Natural killer cell treated with Interleukin-12 subunit alpha and Interleukin-12 subunit beta and Interleukin-15 and Interleukin-18, amount 100 ng/mL, for 72 hours (primary cell): ENCODE data around the gene CDCP1. TPM values are rescaled to one million over a fixed set of nuclear protein-coding genes. Genes with fewer than 3 reads are reported as not detected.

ENCODE experiments used
- ATAC-seq, 2 donors: fragments of 150-1000 bp; cut with Tn5 transposase in 1 of 2; sonication (Bioruptor Pico), chemical (Tn5 transposase) in 1 of 2; 2 replicates each; pipeline ENCODE4 v1.10.0; 2021
- DNase-seq: peaks from one replicate; pipeline ENCODE4 v3.0.0; 2022; ENCODE audit warnings: low spot score
- H3K27ac Mint-ChIP-seq, 2 donors: 1 replicate in 1 of 2; 2 replicates in 1 of 2; pipeline ENCODE4 v1.8.0; 2022; ENCODE audit warnings: mixed read lengths in 2 of 2, mild to moderate bottlenecking in 1 of 2, moderate library complexity in 1 of 2
- H3K27me3 Mint-ChIP-seq, 2 donors: 1 replicate in 1 of 2; 2 replicates in 1 of 2; pipeline ENCODE4 v1.8.0; 2022; ENCODE audit warnings: mixed read lengths in 2 of 2
- H3K36me3 Mint-ChIP-seq: one replicate; pipeline ENCODE4 v1.8.0; 2022; ENCODE audit warnings: mixed read lengths
- H3K4me1 Mint-ChIP-seq, 2 donors: 1 replicate in 1 of 2; 2 replicates in 1 of 2; pipeline ENCODE4 v1.8.0; 2022; ENCODE audit warnings: low read depth in 2 of 2, mixed read lengths in 2 of 2, mild to moderate bottlenecking in 1 of 2
- H3K4me3 Mint-ChIP-seq: one replicate; pipeline ENCODE4 v1.8.0; 2022; ENCODE audit warnings: mixed read lengths
- H3K9me3 Mint-ChIP-seq: 2 replicates; pipeline ENCODE4 v1.8.0; 2022; ENCODE audit warnings: mixed read lengths
- total RNA-seq, 2 donors: library from RNA; stranded (reverse); gene quantifications; one replicate each; pipeline ENCODE4 v1.2.3, GENCODE V29; 2022

The CDCP1 gene
- total RNA-seq, 2 donors from 2014 or later: 0.29 to 0.36 TPM

GRCh38 chr3:45105855-45106671 is 40.1 kb downstream of the CDCP1 start:
- Mint-ChIP-seq H3K4me1 (peaks cover 63 to 67% of the 10 kb centered on the region in 2 donors), H3K27me3 (peaks cover 12 to 16% of the 10 kb centered on the region in 2 donors), H3K9me3 (no peaks in the 10 kb centered on the region), H3K27ac (peak overlapping the region in 1 of 2 donors; percentile 10), H3K4me3 (peak overlapping the region; percentile 71), H3K36me3 (peaks cover 6% of the 10 kb centered on the region)
- peak; percentile 84 to 85 for ATAC-seq
- peak; percentile 77 for DNase-seq

GRCh38 chr3:45104715-45105711 is 41.2 kb downstream of the CDCP1 start:
- peak overlapping the region; percentile 71 for H3K4me3 Mint-ChIP-seq
- DNase-seq (no peak), ATAC-seq (no peak)
- peaks cover 59 to 61% of the 10 kb centered on the region in 2 donors for H3K4me1 Mint-ChIP-seq
- no peaks in the 10 kb centered on the region for H3K9me3 Mint-ChIP-seq
- peak overlapping the region in 1 of 2 donors; percentile 10 for H3K27ac Mint-ChIP-seq
- H3K36me3 Mint-ChIP-seq: peaks cover 6% of the 10 kb centered on the region
- peaks cover 15 to 17% of the 10 kb centered on the region in 2 donors for H3K27me3 Mint-ChIP-seq

- H3K27me3 Mint-ChIP-seq: peaks cover 25 to 26% of the 10 kb centered on the region in 2 donors
- peak overlapping the region; percentile 44 for H3K4me3 Mint-ChIP-seq
- DNase-seq: no peak
- H3K4me1 Mint-ChIP-seq: peaks cover 49 to 51% of the 10 kb centered on the region in 2 donors
- H3K9me3 Mint-ChIP-seq: no peaks in the 10 kb centered on the region
- H3K36me3 Mint-ChIP-seq: peaks cover 6% of the 10 kb centered on the region
- peak overlapping the region in 1 of 2 donors; percentile 7 for H3K27ac Mint-ChIP-seq
- ATAC-seq: no peak
These were observed 42.1 kb downstream of the CDCP1 start for GRCh38 chr3:45103753-45104714.

GRCh38 chr3:45103334-45103733 is 42.8 kb downstream of the CDCP1 start:
- Mint-ChIP-seq H3K4me1 (peaks cover 49 to 50% of the 10 kb centered on the region in 2 donors), H3K9me3 (no peaks in the 10 kb centered on the region), H3K36me3 (peaks cover 6% of the 10 kb centered on the region), H3K27ac (peak overlapping the region in 1 of 2 donors; percentile 7), H3K4me3 (peak overlapping the region; percentile 44), H3K27me3 (peaks cover 31 to 32% of the 10 kb centered on the region in 2 donors)
- no peak for DNase-seq
- no peak for ATAC-seq

- DNase-seq (no peak), ATAC-seq (peak; percentile 88 to 90)
- Mint-ChIP-seq H3K9me3 (no peaks in the 10 kb centered on the region), H3K27me3 (peaks cover 31 to 41% of the 10 kb centered on the region in 2 donors), H3K27ac (no peak overlapping the region), H3K4me3 (no peak overlapping the region), H3K36me3 (peaks cover 6% of the 10 kb centered on the region), H3K4me1 (peaks cover 32 to 35% of the 10 kb centered on the region in 2 donors)
These were observed 45.2 kb downstream of the CDCP1 start for GRCh38 chr3:45100981-45101407.

GRCh38 chr3:45098310-45098709 is 47.9 kb downstream of the CDCP1 start:
- Mint-ChIP-seq H3K27ac (no peak overlapping the region), H3K9me3 (no peaks in the 10 kb centered on the region), H3K36me3 (peaks cover 2% of the 10 kb centered on the region), H3K4me1 (peaks cover 11 to 14% of the 10 kb centered on the region in 2 donors), H3K27me3 (peaks cover 41 to 51% of the 10 kb centered on the region in 2 donors), H3K4me3 (no peak overlapping the region)
- DNase-seq (no peak), ATAC-seq (no peak)

- Mint-ChIP-seq H3K27ac (no peak overlapping the region), H3K9me3 (no peaks in the 10 kb centered on the region), H3K36me3 (no peaks in the 10 kb centered on the region), H3K27me3 (peaks cover 37 to 54% of the 10 kb centered on the region in 2 donors), H3K4me1 (peaks cover 6 to 11% of the 10 kb centered on the region in 2 donors), H3K4me3 (no peak overlapping the region)
- ATAC-seq (no peak), DNase-seq (no peak)
These were observed 48.8 kb downstream of the CDCP1 start for GRCh38 chr3:45097296-45097883.

GRCh38 chr3:45095916-45096526 is 50.2 kb downstream of the CDCP1 start:
- no peaks in the 10 kb centered on the region for H3K9me3 Mint-ChIP-seq
- H3K4me3 Mint-ChIP-seq: no peak overlapping the region
- H3K27me3 Mint-ChIP-seq: peaks cover 37 to 54% of the 10 kb centered on the region in 2 donors
- ATAC-seq (no peak), DNase-seq (no peak)
- no peaks in the 10 kb centered on the region for H3K36me3 Mint-ChIP-seq
- H3K4me1 Mint-ChIP-seq: peaks cover 6 to 7% of the 10 kb centered on the region in 2 donors
- no peak overlapping the region for H3K27ac Mint-ChIP-seq

GRCh38 chr3:45093176-45093575 is 53.0 kb downstream of the CDCP1 start:
- no peak for ATAC-seq

GRCh38 chr3:45092132-45093031 is 53.8 kb downstream of the CDCP1 start:
- ATAC-seq: no peak
- no peak overlapping the region for H3K4me3 Mint-ChIP-seq
- no peak for DNase-seq
- no peak overlapping the region for H3K27ac Mint-ChIP-seq
- H3K4me1 Mint-ChIP-seq: peaks cover 4 to 6% of the 10 kb centered on the region in 2 donors
- H3K9me3 Mint-ChIP-seq: no peaks in the 10 kb centered on the region
- H3K36me3 Mint-ChIP-seq: no peaks in the 10 kb centered on the region
- peaks cover 19 to 25% of the 10 kb centered on the region in 2 donors for H3K27me3 Mint-ChIP-seq

More at GRCh38 chr3:45093176-45093575, 53.0 kb downstream of the CDCP1 start:
- H3K36me3 Mint-ChIP-seq: no peaks in the 10 kb centered on the region
- H3K4me3 Mint-ChIP-seq: no peak overlapping the region
- peaks cover 25 to 32% of the 10 kb centered on the region in 2 donors for H3K27me3 Mint-ChIP-seq
- peaks cover 4 to 6% of the 10 kb centered on the region in 2 donors for H3K4me1 Mint-ChIP-seq
- no peak overlapping the region for H3K27ac Mint-ChIP-seq
- no peak for DNase-seq
- H3K9me3 Mint-ChIP-seq: no peaks in the 10 kb centered on the region

- no peaks in the 10 kb centered on the region for H3K36me3 Mint-ChIP-seq
- DNase-seq (no peak), ATAC-seq (no peak)
- H3K4me1 Mint-ChIP-seq: peaks cover 4 to 6% of the 10 kb centered on the region in 2 donors
- H3K27ac Mint-ChIP-seq: no peak overlapping the region
- no peak overlapping the region for H3K4me3 Mint-ChIP-seq
- no peaks in the 10 kb centered on the region for H3K9me3 Mint-ChIP-seq
- peaks cover 19 to 23% of the 10 kb centered on the region in 2 donors for H3K27me3 Mint-ChIP-seq
These were observed 55.3 kb downstream of the CDCP1 start for GRCh38 chr3:45090855-45091254.
